Urinary bladder (tissue), 4 donors: ENCODE measurements around the gene PABPN1L. TPM values are rescaled to one million over a fixed set of nuclear protein-coding genes. Genes with fewer than 3 reads are reported as not detected.

Experiments used
- DNase-seq: peaks from one replicate; pipeline ENCODE4 v3.0.0-alpha.2; 2015; ENCODE audit errors: extremely low spot score
- H3K27ac ChIP-seq: one replicate; pipeline ENCODE4 v1.5.1; 2013; ENCODE audit warnings: low read depth, mild to moderate bottlenecking, moderate library complexity
- H3K36me3 ChIP-seq: one replicate; pipeline ENCODE4 v1.6.1; 2013; ENCODE audit warnings: mild to moderate bottlenecking, moderate library complexity; ENCODE audit not compliant: insufficient read depth
- H3K4me1 ChIP-seq: one replicate; pipeline ENCODE4 v1.6.1; 2013; ENCODE audit warnings: mild to moderate bottlenecking, moderate library complexity; ENCODE audit not compliant: insufficient read depth
- H3K4me3 ChIP-seq: one replicate; pipeline ENCODE4 v1.5.1; 2013; ENCODE audit warnings: low read depth, low read length
- WGBS: extraction: QIAGEN DNeasy Blood & Tissue Kit; methylation state at CpG from one replicate; pipeline ENCODE4 v1.1.7; 2013; 5-methylcytosine and 5-hydroxymethylcytosine counted together
- polyA plus RNA-seq: library from polyadenylated mRNA; stranded (reverse); fragments of 200-250 nt; gene quantifications from one replicate; pipeline ENCODE4 v1.2.3, GENCODE V29; 2013
- total RNA-seq: library from RNA; depleted of rRNA; stranded (reverse); fragments of >200 nt; gene quantifications from one replicate; pipeline ENCODE4 v1.2.3, GENCODE V29; 2014
- donor health status: healthy with polysubstance abuse.
- donor health status: healthy.

PABPN1L gene
- total and polyA plus RNA-seq, 2 donors = not detected

DNA sequence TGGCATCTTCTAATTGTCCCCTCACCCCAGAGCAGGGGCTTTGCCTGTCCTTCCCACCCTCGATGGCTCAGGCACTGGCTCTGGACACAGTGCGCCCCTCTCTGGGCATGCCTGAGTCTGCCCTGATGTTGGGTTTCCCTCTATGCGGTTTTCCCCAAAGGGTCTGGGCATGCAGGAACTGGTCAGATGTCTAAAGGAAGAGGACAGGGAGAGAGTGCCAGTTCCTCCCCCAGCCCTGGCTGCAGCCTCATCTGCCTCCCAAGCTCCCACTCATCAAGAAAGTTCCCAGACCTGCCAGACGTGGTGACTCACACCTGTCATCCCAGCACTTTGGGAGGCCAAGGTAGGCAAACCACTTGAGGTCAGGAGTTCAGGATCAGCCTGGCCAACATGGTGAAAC, 41.3 kb upstream of the PABPN1L start:
- H3K36me3 ChIP-seq = no peaks in the 10 kb centered on the region
- no peak overlapping the region for H3K27ac ChIP-seq
- no peak for DNase-seq
- 83% methylated on average over 4 of the region's 4 CpGs for WGBS
- no peaks in the 10 kb centered on the region for H3K4me1 ChIP-seq
- H3K4me3 ChIP-seq = no peak overlapping the region

- Histone ChIP-seq H3K4me1 (no peaks in the 10 kb centered on the region), H3K27ac (no peak overlapping the region), H3K4me3 (no peak overlapping the region), H3K36me3 (no peaks in the 10 kb centered on the region)
- no peak for DNase-seq
- 90% methylated on average over 22 of the region's 22 CpGs for WGBS
Measured at GRCh38 chr16:88906535-88907105, 40.2 kb upstream of the PABPN1L start.

- whole genome bisulfite sequencing = 86% methylated on average over 16 of the region's 16 CpGs
- no peaks in the 10 kb centered on the region for H3K4me1 ChIP-seq
- no peak overlapping the region for H3K27ac ChIP-seq
- DNase-seq = no peak
- no peaks in the 10 kb centered on the region for H3K36me3 ChIP-seq
- H3K4me3 ChIP-seq = no peak overlapping the region
Measured at GRCh38 chr16:88906020-88906419, 39.6 kb upstream of the PABPN1L start.

DNA sequence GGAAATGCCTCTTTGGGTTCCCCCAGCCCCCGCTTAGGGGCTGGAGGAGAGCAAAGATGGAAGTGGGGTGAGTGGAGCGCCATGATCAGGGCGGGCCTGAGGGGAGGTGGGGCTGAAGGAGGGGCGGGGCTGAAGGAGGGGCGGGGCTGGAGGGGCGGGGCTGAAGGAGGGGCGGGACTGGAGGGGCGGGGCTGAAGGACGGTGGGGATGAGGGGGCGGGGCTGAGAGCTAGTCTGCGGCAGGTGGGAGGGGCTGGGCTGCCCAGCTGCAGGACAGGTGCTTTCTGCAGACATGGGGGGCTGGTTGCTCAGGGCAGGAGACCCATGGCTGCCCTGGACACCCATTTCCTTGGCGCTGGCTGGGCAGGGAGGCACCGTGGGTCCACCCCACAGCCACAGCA, 39.1 kb upstream of the PABPN1L start:
- no peaks in the 10 kb centered on the region for H3K36me3 ChIP-seq
- H3K4me1 ChIP-seq = no peaks in the 10 kb centered on the region
- H3K4me3 ChIP-seq = no peak overlapping the region
- H3K27ac ChIP-seq = no peak overlapping the region
- no peak for DNase-seq
- WGBS = 37% methylated on average over 12 of the region's 13 CpGs

DNA sequence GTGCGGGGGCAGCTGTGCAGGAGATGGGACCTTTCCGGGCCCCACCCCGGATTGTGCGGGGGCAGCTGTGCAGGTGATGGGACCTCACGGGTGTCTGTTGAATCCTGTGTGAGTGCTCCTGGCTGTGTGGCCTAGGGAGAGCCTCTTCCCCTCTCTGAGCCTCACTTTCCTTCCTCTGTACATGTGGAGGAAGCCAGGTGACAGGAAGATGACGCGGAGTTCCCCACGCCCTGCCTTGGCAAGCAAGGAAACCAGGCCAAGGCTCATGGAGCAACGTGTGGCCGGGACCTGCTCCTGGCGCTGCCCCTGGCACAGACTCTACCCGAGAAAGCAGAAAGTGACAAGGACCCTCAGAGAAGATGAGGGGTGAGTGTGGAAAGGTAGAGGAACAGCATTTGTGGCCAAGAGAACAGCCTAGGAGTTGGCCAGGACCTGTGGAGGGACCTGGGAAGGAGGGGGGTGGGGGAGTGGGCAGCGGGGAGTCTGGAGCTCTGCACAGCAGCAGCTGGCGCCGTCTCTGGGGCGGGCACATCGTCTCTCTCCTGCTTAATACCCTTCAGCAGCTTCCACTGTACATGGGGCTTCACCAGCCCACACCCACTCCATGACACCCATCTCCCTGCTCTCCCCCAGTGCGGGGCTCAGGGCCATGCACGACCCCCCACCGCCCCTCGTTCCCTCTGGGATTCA, 38.4 kb upstream of the PABPN1L start:
- no peak overlapping the region for H3K4me3 ChIP-seq
- H3K36me3 ChIP-seq = no peaks in the 10 kb centered on the region
- H3K27ac ChIP-seq = no peak overlapping the region
- no peak for DNase-seq
- 77% methylated on average over 21 of the region's 21 CpGs for WGBS
- H3K4me1 ChIP-seq = no peaks in the 10 kb centered on the region

DNA sequence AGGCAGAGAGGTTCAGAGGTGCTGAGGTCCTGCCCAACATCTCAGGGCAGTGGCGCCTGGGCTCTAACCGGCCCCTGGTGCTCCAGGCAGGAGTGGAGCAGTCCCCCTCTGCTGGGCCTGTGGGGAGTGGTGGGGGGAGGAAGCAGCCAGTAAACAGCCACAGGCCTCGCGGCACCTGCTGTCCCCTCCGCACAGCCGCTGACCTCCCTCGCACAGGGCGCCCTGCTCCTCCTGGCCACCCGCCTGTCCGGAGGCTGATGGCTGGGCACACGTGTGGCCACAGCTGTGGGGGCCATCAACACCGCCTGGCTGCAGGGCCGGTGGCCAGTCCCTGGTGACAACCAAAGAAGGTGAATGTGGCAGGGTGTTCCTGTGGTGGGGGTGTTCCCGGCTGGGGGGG, 36.8 kb upstream of the PABPN1L start:
- Histone ChIP-seq H3K27ac (no peak overlapping the region), H3K36me3 (no peaks in the 10 kb centered on the region), H3K4me1 (no peaks in the 10 kb centered on the region), H3K4me3 (no peak overlapping the region)
- no peak for DNase-seq
- WGBS = 71% methylated on average over 14 of the region's 14 CpGs

GRCh38 chr16:88902744-88903143, 36.3 kb upstream of the PABPN1L start:
- Histone ChIP-seq H3K36me3 (no peaks in the 10 kb centered on the region), H3K4me1 (no peaks in the 10 kb centered on the region), H3K4me3 (no peak overlapping the region), H3K27ac (no peak overlapping the region)
- no peak for DNase-seq
- WGBS = 86% methylated on average over 16 of the region's 16 CpGs

- Histone ChIP-seq H3K27ac (no peak overlapping the region), H3K4me1 (no peaks in the 10 kb centered on the region), H3K4me3 (no peak overlapping the region), H3K36me3 (no peaks in the 10 kb centered on the region)
- no peak for DNase-seq
- 84% methylated on average over 26 of the region's 26 CpGs for WGBS
Measured at GRCh38 chr16:88901718-88902337, 35.4 kb upstream of the PABPN1L start.

GRCh38 chr16:88900662-88901052, 34.2 kb upstream of the PABPN1L start:
- no peak for DNase-seq
- H3K4me3 ChIP-seq = no peak overlapping the region
- no peaks in the 10 kb centered on the region for H3K36me3 ChIP-seq
- no peak overlapping the region for H3K27ac ChIP-seq
- no peaks in the 10 kb centered on the region for H3K4me1 ChIP-seq
- WGBS = 84% methylated on average over 12 of the region's 12 CpGs

GRCh38 chr16:88899901-88900661, 33.6 kb upstream of the PABPN1L start:
- H3K4me3 ChIP-seq = no peak overlapping the region
- 84% methylated on average over 41 of the region's 41 CpGs for WGBS
- no peaks in the 10 kb centered on the region for H3K4me1 ChIP-seq
- H3K36me3 ChIP-seq = no peaks in the 10 kb centered on the region
- H3K27ac ChIP-seq = no peak overlapping the region
- DNase-seq = no peak

DNA sequence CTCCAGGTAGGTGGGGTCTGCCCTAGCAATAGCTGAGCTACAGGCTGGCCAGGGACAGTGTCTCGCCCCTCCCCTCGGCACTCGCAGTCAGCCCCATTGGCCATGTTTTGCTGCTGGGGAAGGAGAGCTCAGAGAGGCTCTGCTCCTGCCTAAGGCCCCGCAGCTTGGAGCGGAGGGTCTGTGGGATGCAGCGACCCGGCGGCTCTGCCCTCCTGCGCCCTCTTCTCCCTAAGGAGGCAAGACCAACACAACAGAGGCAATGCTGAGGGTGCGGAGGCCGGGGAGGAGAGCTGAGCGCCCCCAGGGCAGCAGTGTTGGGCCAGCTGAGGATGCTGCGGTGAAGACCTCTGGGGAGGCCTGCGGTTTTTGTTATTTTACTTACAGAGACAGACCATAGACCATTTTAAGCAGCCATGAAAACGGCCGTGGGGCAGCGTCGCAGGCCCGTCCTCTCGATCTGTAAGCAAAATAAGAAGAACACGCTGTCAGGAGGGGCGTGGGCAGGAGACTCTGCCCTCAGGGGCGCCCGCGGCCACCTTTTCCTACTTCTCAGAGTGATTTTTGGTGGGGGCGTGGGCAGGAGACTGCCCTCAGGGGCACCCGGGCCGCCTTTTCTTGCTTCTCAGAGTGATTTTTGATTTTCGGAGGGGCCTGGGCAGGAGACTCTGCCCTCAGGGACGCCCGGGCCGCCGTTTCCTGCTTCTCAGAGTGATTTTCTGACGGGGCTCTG, 31.4 kb upstream of the PABPN1L start:
- WGBS = 91% methylated on average over 34 of the region's 34 CpGs
- no peaks in the 10 kb centered on the region for H3K4me1 ChIP-seq
- no peak overlapping the region for H3K27ac ChIP-seq
- H3K36me3 ChIP-seq = no peaks in the 10 kb centered on the region
- DNase-seq = no peak
- no peak overlapping the region for H3K4me3 ChIP-seq

DNA sequence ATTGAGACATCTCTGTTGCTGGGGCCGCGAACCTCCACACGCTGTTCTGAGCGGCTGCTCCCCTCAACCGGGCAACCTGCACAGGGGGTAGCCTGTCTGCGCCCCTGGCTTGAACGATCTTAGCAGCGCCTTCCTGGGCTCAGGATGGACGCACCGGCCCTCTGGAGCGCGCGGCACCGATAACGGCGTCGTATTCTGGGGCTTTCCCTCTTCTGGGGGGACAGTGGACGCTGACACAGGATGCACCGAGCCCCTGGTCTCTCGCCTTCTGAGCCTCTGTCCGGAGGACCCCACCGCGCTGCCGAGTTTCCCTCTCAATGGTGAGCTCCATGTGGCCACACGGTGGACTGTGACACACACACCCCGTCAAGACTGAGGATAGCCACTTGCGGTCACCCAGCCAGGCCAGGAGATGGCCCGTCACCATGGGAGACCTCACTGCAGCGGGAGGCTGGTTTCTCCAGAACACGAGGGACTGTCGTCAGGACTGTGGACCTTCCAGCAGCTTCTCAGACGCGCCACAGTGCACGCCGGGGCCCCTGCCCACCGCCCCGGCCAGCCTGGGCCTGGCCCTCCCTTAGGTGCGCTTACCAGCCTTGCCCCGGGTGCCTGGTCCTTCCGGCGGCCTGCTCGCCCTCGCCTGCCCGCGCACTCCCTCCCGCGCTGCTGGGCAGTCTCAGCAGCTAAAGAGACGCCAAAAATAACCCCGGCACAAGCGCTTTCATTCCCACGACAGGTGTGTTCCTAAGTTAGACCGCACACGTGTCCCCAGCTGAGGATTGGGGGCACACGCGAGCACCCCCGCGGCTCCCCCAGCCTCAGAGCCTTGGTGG, 30.0 kb upstream of the PABPN1L start:
- no peak overlapping the region for H3K4me3 ChIP-seq
- H3K4me1 ChIP-seq = no peaks in the 10 kb centered on the region
- H3K27ac ChIP-seq = no peak overlapping the region
- no peaks in the 10 kb centered on the region for H3K36me3 ChIP-seq
- 91% methylated on average over 57 of the region's 57 CpGs for WGBS
- no peak for DNase-seq

DNA sequence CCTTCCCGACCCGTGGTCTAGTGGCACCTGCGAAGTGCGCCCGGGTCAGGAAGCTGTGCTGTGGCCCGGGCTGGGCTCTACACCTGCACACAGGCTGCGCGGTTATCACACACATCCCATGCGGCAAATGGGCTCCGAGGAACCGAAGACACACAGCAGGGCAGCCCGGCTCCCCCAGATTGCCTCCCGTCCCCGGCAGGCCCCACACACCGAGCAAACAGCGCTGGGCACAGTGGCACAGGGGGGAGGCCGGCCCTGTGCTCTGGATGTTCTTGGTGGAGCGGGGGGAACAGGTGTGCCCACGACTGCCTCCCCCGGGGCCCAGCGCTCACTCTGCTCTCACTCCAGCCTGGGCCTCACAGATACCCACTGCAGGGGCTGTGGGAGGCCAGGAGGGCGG, 28.9 kb upstream of the PABPN1L start:
- H3K36me3 ChIP-seq = no peaks in the 10 kb centered on the region
- no peak overlapping the region for H3K4me3 ChIP-seq
- no peaks in the 10 kb centered on the region for H3K4me1 ChIP-seq
- H3K27ac ChIP-seq = no peak overlapping the region
- 94% methylated on average over 22 of the region's 22 CpGs for WGBS
- no peak for DNase-seq
